NCI-H82 treated with DMSO at 0.1 percent for 48 hours (cell line): ENCODE measurements around the gene PLCB4.
A peak's percentile ranks its signal among the peaks of the same experiment; 100 is the strongest.
"Not testable (repeated sequence)": the region's sequence is repeated elsewhere in the genome, so short reads cannot be mapped to it uniquely, and the experiment has no call there.

Experiments
- DNase-seq: peaks from one replicate; lab custom pipeline; 2025; ENCODE audit not compliant: unreplicated experiment; lab: John Stamatoyannopoulos, UW

Gene PLCB4

GRCh38 chr20:9349249-9349648 is 280.4 kb downstream of the PLCB4 start:
- DNase-seq, result no peak

DNA sequence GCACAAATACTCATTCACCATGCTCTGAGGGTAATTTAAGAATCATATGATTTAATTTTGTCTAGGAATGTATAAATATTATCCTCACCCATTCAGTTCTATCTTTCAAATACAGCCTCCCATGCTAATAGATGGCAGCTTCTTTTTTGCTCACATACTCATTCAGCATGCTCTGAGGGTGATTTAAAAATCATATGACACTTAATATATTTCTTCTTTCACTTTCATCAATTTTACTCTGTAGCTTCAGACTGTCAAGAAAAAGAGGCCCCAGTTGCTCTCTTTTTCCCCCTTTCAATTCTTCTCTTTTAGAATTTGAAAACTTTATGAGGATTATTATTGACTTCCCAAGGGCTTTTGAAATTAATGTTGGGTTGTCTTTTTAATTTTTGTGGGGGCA is 283.9 kb downstream of the PLCB4 start:
- no peak for DNase-seq

- DNase-seq, result no peak
Measured at GRCh38 chr20:9353180-9353915, 284.5 kb downstream of the PLCB4 start.

- no peak for DNase-seq
Measured at GRCh38 chr20:9353916-9354276, 285.0 kb downstream of the PLCB4 start.

- DNase-seq, result no peak
Measured at GRCh38 chr20:9354579-9354978, 285.7 kb downstream of the PLCB4 start.

DNA sequence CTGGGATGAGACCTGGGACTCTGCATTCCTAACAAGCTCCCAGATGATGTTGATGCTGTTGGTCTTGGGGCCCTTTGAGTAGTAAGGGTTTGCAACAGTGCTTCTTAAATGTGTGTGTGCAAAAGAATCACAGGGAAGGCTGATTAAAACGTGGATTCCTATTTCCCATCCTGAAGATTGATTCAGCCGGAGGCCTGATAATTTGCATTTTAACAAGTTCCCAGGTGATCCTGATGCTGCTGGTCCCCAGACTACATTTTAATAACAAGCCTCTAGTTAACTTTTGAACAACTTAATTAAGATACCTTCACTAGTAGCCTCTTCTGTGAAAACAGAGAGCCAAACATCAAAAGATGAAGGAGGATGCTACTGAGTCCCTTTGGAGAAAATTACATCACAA is 289.1 kb downstream of the PLCB4 start:
- no peak for DNase-seq

DNA sequence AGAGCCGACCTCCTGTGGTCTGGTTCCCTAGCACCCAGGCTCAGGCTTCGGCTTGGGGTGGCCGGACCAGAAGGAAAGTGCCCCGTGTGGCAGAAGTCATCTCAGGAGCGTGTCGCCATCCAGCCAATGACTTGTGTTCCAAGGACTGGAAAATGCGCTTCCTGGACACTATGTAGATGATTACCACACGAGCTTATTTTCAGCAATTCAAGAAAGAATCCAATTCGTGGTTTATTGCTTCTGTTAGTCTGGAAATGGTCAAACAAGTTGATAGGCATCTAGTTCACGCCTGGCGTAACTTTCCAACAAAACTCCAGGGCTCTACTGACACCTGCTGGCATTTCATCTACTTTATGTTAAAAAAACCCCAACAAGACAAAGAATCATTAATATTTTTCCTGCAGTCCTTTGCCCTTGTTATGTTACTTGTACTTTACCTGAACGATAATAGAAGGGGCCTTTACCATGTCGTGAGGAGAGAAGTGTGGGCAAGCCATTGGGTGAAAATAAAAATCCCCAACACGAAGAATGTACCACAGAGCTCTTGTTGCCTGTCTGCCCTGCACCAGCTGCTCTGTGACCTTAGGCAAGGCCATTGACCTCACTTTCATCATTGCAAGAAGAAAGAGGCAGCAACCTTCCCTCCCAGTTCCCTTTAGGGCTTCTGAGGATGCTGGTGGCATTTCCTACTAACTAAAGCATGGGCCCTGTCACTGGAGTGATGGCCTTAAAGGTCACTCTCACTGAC is 290.8 kb downstream of the PLCB4 start:
- peak; percentile 11 for DNase-seq

- DNase-seq, result no peak
Measured at GRCh38 chr20:9360431-9360830, 291.5 kb downstream of the PLCB4 start.

DNA sequence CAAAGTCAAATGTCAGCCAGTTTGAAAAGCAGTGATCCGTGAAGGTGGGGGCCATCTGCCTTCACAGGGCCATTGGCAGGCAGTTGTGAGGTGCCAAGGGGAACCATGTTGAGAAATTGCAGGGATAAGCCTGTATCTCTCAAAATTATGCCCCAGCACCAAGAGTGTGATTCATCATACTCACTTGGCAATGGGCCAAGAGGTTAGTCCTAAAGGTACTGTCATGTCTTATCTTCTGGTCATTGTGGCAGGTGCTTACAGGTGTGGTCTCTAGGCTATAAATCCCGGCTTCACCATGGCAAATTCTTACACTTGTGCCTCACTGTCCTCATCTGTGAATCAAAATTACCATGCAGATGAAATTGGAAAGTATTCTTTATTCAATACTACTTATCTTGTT is 294.8 kb downstream of the PLCB4 start:
- no peak for DNase-seq

DNA sequence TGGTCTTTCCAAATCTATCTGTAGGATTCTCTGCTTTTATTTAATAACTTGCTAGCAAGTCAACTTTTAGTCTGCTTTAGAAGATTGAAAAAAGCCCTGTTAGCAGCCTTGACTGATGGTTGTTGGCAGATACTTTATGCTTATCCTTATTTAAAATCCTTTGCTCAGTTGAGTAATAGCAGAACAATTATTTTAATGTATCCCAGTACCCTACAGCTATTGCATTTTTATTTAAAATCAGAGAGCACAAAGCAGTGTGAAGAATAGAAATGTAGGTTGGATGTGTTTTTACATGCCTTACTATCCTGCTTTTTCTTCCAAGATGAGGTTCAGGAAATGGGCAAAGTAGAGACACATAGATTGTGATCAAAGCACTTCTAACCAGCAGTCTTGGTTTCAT is 298.4 kb downstream of the PLCB4 start:
- no peak for DNase-seq

DNA sequence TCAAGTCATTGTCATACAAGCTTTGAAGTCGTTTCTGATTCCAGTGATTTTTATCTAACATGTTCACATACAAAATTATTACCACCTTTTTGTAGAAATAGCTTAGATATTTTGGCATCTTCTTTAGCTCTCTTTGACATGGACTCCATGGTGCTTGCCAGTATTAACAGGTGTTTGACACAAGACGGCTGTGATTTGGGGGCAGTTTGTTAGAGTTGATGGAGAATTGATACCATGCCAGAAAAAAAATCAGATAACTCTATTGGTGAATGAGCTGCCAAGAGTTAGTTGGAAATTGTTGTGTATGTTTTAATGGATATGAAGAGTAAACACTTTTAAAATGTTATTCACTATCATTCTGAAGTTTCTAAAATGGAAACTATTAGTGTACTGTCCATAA is 298.9 kb downstream of the PLCB4 start:
- DNase-seq, result no peak

DNA sequence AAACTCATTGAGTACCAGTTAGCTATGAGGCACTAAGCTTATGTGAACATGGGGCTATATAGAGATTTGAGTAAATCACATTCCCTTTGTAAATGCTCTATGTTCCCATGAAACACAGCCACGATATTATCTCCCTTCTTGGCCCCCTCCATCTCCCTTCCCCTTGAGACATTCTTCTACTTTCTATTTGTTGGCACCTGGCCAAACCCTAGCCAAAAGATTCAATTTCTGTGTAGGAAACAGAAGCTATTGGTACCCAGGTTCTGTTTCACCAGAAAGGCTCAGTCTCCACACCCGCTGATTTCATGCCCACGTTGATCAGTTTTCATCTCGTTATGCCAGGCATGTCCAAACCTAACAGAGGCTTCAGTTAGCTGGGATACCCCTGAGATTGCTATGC is 300.0 kb downstream of the PLCB4 start:
- no peak for DNase-seq

DNA sequence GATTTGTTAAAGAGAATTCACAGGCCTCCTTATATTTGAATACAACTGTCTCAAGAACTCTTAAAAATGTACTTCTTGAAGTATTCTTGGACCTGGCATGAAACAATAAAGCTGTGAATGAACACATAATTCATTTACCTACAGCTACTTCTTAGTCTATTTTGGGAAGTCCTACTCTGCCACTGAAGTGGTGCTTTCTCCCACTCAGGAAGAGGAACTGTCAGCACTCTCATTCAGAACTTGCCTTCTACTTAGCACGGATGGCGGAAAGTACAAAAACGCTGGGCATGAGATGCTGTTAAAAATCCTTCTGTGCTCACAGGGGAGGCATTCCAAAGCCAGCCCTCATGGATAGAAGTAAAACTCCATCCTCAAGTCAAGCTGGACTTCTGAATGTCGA is 300.7 kb downstream of the PLCB4 start:
- DNase-seq, result no peak

DNA sequence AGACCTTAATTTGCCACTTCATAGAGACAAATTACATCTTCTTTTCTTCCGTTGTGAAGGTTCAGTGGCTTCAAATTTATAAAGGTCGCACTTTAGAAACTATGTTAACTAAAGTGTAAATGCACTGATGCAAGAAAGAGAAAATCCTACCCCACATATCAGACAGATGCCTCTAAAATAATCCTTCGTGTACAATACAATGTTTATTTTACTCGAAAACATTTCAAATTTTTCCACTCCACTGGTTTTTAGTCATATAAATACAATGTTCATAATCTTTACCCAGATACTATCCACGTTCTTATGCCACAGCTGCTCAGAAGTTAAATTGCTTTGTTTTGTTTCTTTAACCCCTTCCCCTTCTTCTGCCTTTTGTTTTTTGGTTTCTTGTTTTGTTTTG is 305.2 kb downstream of the PLCB4 start:
- no peak for DNase-seq

DNA sequence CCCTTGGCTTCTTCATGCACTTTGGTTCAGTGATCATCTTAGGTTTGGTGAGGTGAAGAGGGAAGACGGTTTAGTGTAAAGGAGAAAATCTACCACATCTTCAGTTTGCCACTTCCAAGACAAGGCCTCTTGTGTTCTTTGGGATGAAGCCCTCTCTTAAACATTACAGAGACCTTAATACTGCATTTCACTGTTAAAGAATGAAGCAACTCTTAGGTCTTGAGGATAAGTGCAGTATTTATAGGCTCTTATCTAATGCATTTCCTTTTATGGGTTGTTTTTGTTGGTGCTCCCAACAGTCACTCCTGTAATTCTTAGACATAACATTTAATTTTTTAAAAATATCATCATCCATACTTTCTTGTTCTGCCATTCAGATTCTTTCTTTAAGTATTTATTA is 305.6 kb downstream of the PLCB4 start:
- no peak for DNase-seq

DNA sequence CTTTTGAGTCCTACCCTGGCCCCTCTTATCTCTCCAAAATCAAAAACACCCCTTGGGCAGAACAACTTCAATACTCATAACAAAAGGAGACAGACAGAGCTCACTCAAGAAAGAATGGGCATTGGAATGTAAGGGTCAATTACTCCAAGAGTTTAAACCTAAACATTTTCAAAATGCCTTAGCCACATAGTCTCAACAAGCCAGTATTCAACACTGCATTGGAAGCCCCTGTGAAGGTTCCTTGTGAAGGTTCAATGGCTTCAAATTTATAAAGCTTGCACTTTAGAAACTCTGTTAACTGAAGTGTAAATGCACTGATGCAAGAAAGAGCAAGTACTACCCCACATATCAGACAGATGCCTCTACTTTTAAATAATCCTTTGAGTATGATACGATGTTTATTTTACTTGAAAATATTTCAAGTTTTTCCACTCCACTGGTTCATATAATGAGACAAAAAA is 306.4 kb downstream of the PLCB4 start:
- DNase-seq, result no peak

DNA sequence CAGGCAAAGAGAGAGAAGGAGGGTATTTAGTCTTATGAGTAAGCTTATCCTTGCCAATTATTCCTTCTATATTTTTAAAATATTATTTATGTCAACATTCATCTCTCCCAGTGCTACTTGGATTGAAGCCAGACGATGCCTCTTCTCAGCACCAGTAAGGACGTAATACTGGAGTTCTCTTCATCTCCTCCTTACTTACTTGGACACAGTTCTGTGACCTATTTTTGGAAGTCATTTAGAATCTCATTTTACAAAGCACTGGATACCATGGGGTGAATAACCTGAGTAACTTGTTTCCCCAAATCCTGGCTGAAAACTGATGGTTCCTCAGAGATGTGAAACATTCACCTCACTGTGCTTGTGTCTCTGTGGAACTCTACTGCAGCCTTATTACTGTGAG is 308.1 kb downstream of the PLCB4 start:
- DNase-seq, result no peak

GRCh38 chr20:9385345-9386310 is 316.7 kb downstream of the PLCB4 start:
- not testable (repeated sequence) for DNase-seq

DNA sequence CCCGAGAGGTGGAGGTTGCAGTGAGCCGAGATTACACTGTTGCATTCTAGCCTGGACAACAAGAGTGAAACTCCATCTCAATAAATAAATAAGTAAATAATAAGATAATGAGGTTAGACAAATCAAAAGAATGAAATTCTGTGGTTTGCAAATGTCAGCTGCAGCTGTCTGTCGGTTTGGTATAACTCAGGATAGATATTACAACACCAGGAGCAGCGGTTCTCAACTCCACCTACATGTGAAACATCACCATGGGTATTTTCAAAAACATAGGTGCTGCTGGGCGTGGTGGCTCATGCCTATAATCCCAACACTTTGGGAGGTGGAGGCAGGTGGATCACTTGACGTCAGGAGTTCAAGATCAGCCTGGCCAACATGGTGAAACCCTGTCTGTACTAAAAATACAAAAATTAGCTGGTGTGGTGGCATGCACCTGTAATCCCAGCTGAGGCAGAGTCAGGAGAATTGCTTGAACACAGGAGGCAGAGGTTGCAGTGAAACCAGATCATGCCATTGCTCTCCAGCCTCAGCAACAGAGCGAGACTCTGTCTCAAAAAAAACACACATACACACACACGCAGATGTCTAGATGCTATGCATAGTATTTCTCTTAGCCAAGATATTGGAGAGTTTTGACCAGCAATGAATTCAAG is 319.4 kb downstream of the PLCB4 start:
- DNase-seq, result no peak

DNA sequence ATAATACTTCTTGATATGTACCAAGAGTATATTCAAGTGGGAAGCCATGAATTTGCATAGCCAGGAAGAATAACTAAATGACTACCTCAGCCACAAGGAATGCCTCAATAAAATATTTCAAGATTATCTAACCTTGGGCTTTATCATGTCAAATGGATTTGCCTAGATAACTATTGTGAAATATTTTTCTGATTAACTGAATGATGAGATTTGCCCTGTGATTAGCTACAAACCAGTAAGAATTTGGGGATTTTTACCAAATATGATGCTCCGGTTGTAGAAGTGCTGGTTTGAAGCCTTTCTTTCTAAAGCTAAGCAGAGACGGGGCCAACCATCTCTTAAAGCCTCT is 319.9 kb downstream of the PLCB4 start:
- DNase-seq, result no peak

- no peak for DNase-seq
Measured at GRCh38 chr20:9389346-9389745, 320.5 kb downstream of the PLCB4 start.
